ENCODE results near the gene SHISA9.

- TF ChIP-seq POLR2AphosphoS5 (IDR thresholded peaks at IDR 0.05): no peak
- no peak for TF ChIP-seq CTCF (IDR thresholded peaks at IDR 0.05)
These were observed 1.2 kb upstream of the SHISA9 start for GRCh38 chr16:12900156-12900555.
